ENCODE measurements around the gene GLB1L3.

GLB1L3 gene

GRCh38 chr11:134266440-134266839 lies 9.7 kb upstream of the GLB1L3 start:
- no peak overlapping the region for H3K9ac ChIP-seq (ENCODE audit: low read length)

GRCh38 chr11:134266841-134267251 lies 9.3 kb upstream of the GLB1L3 start:
- no peak overlapping the region for H3K4me2 ChIP-seq (ENCODE audit: low read depth, low read length, poor library complexity, severe bottlenecking)

More at GRCh38 chr11:134266440-134266839, 9.7 kb upstream of the GLB1L3 start:
- H3K4me3 ChIP-seq (ENCODE audit: insufficient read depth, low read length, poor library complexity, severe bottlenecking): no peak overlapping the region
- no peaks in the 10 kb centered on the region for H3K9me3 ChIP-seq (ENCODE audit: insufficient read depth, low read length)
- H3K79me2 ChIP-seq (ENCODE audit: insufficient read depth, low read length): no peaks in the 10 kb centered on the region
- H3F3A ChIP-seq (ENCODE audit: insufficient read depth): no peaks in the 10 kb centered on the region
- H2AFZ ChIP-seq (ENCODE audit: low read depth, low read length, severe bottlenecking): no peak overlapping the region
- H3K27ac ChIP-seq (ENCODE audit: low read depth, low read length): no peak overlapping the region
- H3K36me3 ChIP-seq (ENCODE audit: low read length): no peaks in the 10 kb centered on the region
- no peaks in the 10 kb centered on the region for H3K27me3 ChIP-seq (ENCODE audit: low read length)
- TF ChIP-seq CTCF (IDR thresholded peaks at IDR 0.05; ENCODE audit: insufficient read depth, low read length, poor library complexity, severe bottlenecking): no peak
- TF ChIP-seq EZH2phosphoT487 (conservative IDR thresholded peaks at IDR 0.05; ENCODE audit: low read length): no peak
- no peaks in the 10 kb centered on the region for H4K20me1 ChIP-seq (ENCODE audit: low read depth, low read length)
- no peak overlapping the region for H3K4me2 ChIP-seq (ENCODE audit: low read depth, low read length, poor library complexity, severe bottlenecking)
- no peaks in the 10 kb centered on the region for H3K9me2 ChIP-seq (replicated peaks; ENCODE audit: insufficient read depth, low read length)

GRCh38 chr11:134267461-134267860 lies 8.7 kb upstream of the GLB1L3 start:
- Histone ChIP-seq H3F3A (ENCODE audit: insufficient read depth) (no peaks in the 10 kb centered on the region), H4K20me1 (ENCODE audit: low read depth, low read length) (no peaks in the 10 kb centered on the region), H3K27ac (ENCODE audit: low read depth, low read length) (no peak overlapping the region), H3K27me3 (ENCODE audit: low read length) (no peaks in the 10 kb centered on the region), H3K9ac (ENCODE audit: low read length) (no peak overlapping the region), H3K9me3 (ENCODE audit: insufficient read depth, low read length) (no peaks in the 10 kb centered on the region), H3K36me3 (ENCODE audit: low read length) (no peaks in the 10 kb centered on the region), H3K79me2 (ENCODE audit: insufficient read depth, low read length) (no peaks in the 10 kb centered on the region), H2AFZ (ENCODE audit: low read depth, low read length, severe bottlenecking) (no peak overlapping the region), H3K9me2 (replicated peaks; ENCODE audit: insufficient read depth, low read length) (no peaks in the 10 kb centered on the region), H3K4me3 (ENCODE audit: insufficient read depth, low read length, poor library complexity, severe bottlenecking) (no peak overlapping the region), H3K4me2 (ENCODE audit: low read depth, low read length, poor library complexity, severe bottlenecking) (no peak overlapping the region)
- TF ChIP-seq EZH2phosphoT487 (conservative IDR thresholded peaks at IDR 0.05; ENCODE audit: low read length): no peak
- TF ChIP-seq CTCF (IDR thresholded peaks at IDR 0.05; ENCODE audit: insufficient read depth, low read length, poor library complexity, severe bottlenecking): no peak

More at GRCh38 chr11:134266841-134267251, 9.3 kb upstream of the GLB1L3 start:
- Histone ChIP-seq H3K4me3 (ENCODE audit: insufficient read depth, low read length, poor library complexity, severe bottlenecking) (no peak overlapping the region), H3K9me2 (replicated peaks; ENCODE audit: insufficient read depth, low read length) (no peaks in the 10 kb centered on the region), H3K9me3 (ENCODE audit: insufficient read depth, low read length) (no peaks in the 10 kb centered on the region), H3K9ac (ENCODE audit: low read length) (no peak overlapping the region), H2AFZ (ENCODE audit: low read depth, low read length, severe bottlenecking) (no peak overlapping the region), H4K20me1 (ENCODE audit: low read depth, low read length) (no peaks in the 10 kb centered on the region), H3K27ac (ENCODE audit: low read depth, low read length) (no peak overlapping the region), H3K79me2 (ENCODE audit: insufficient read depth, low read length) (no peaks in the 10 kb centered on the region), H3K27me3 (ENCODE audit: low read length) (no peaks in the 10 kb centered on the region), H3F3A (ENCODE audit: insufficient read depth) (no peaks in the 10 kb centered on the region), H3K36me3 (ENCODE audit: low read length) (no peaks in the 10 kb centered on the region)
- TF ChIP-seq EZH2phosphoT487 (conservative IDR thresholded peaks at IDR 0.05; ENCODE audit: low read length) (no peak), CTCF (IDR thresholded peaks at IDR 0.05; ENCODE audit: insufficient read depth, low read length, poor library complexity, severe bottlenecking) (no peak)
